ENCODE results near the gene SETD7.

DNA sequence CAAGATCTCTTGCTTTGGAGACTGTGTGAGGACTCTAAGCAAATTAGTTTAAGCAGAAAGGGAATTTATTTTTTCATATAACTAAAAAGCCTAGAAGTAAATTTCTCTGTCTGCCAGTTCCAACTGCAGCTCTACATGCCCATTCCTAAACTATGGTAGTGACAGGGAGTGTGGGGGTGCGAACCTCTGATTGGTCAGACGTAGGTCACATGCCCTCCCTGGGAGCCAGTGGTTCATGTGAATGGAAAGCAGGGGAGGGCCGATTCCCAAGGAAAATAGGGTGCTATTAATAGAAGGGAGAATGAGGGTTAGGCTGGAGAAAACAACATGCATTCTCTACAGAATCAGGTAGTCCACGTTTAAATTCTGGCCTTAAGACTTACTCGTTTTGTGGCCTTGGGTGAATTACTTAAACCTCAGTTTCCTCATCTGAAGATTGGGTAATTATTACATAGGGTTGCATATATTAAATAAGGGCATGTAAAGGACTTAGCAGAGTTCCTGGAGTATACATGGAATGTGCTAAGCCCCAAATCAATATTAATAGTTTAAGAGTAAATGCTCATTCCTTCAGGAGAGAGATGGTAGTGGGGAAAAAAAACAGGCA, 94.9 kb downstream of the SETD7 start:
- TF ChIP-seq FOXK2 (IDR thresholded peaks at IDR 0.05) (no peak), SP1 (IDR thresholded peaks at IDR 0.05) (no peak), HDGF (IDR thresholded peaks at IDR 0.05; ENCODE audit: borderline replicate concordance) (no peak)

Data from HEK293T (cell line).